NOMO-1 (cell line): ENCODE measurements around the gene PODNL1.
A peak's percentile ranks its signal among the peaks of the same experiment; 100 is the strongest.
"Not testable (repeated sequence)": the region's sequence is repeated elsewhere in the genome, so short reads cannot be mapped to it uniquely, and the experiment has no call there.

ENCODE experiments used
- DNase-seq, 2 experiments: peaks; one replicate each; lab custom pipeline; 2025; ENCODE audit not compliant: unreplicated experiment in 2 of 2; lab: John Stamatoyannopoulos, UW

PODNL1 gene

GRCh38 chr19:13930402-13930801 lies 7.8 kb downstream of the PODNL1 start:
- no peak for DNase-seq

DNA sequence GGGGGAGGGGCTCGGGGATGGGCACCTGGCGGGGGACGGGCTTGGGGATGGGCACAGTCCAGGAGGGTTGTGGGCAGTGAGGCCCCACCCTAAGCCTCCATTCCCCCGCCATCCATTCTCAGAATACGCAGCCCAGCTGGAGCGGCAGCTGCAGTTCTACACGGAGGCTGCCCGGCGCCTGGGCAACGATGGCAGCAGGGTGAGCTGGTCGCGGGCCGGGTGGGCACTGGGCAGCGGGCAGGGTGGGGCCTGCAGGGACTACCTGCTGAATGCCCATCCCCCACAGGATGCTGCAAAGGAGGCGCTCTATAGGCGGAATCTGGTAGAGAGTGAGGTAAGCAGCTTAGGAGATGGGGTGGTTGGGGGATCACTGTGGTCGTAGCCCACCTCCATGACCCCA lies 8.3 kb downstream of the PODNL1 start:
- DNase-seq, result no peak

GRCh38 chr19:13929340-13929739 lies 8.9 kb downstream of the PODNL1 start:
- no peak for DNase-seq

- DNase-seq, result no peak
These were observed 11.5 kb downstream of the PODNL1 start for GRCh38 chr19:13926715-13927114.

DNA sequence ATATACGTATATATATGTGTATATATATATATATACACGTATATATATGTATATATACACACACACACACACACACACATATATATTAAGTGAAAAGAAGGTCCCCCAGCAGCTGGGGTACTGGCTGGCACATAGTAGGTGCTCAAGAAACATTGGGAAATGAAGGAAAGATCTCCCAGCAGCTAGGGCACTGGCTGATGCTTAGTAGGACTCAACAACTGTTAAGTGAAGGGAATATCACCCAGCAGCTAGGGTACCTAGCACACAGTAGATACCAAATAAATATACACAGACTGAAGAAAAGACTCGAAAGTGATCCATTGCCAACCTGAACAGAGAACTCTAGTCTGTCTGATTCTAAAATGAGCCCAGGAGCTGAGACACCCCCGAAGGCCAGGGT lies 12.2 kb downstream of the PODNL1 start:
- no peak for DNase-seq

- no peak for DNase-seq
These were observed 14.8 kb downstream of the PODNL1 start for GRCh38 chr19:13923194-13923987.

GRCh38 chr19:13922118-13922517 lies 16.1 kb downstream of the PODNL1 start:
- not testable (repeated sequence) for DNase-seq

GRCh38 chr19:13920940-13921747 lies 17.1 kb downstream of the PODNL1 start:
- peak; percentile 6 to 35 for DNase-seq

DNA sequence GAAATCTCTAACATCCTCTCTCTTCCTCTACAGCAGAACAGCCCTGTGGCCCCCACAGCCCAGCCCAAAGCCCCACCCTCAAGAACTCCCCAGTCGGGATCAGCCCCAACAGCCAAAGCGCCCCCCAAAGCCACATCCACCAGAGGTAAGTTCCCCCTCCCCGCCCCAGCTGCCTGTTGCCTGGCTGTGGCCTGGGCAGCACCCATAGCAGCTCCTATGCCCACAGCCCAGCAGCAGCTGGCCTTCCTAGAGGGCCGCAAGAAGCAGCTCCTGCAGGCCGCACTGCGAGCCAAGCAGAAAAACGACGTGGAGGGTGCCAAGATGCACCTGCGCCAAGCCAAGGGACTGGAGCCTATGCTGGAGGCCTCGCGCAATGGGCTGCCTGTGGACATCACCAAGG lies 17.7 kb downstream of the PODNL1 start:
- DNase-seq, result no peak

DNA sequence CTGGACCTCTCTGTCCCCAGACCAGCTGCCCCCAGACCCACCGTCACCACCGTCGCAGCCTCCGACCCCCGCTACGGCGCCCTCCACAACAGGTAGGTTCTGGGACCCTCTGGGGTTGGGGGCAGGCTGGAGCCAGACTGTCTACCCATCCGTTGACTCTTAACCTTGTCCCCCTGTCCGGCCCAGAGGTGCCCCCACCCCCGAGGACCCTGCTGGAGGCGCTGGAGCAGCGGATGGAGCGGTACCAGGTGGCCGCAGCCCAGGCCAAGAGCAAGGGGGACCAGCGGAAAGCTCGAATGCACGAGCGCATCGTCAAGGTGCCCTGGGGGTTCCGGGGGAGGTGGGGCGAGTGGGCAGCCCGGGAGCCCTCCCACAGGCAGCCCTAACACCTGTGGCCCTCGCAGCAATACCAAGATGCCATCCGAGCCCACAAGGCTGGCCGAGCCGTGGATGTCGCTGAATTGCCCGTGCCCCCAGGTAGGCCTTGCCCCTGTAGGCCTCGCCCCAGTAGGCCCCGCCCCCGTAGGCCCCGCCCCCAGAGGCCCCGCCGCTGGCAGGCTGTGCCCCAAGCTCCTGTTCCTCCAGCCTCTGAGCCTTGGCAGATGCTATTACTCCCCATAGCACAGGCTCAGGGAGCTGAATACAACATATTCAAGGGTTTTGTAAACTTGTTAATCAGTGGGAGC lies 19.3 kb downstream of the PODNL1 start:
- DNase-seq, result no peak

GRCh38 chr19:13917888-13918406 lies 20.3 kb downstream of the PODNL1 start:
- DNase-seq, result no peak

- DNase-seq, result no peak
These were observed 23.4 kb downstream of the PODNL1 start for GRCh38 chr19:13914777-13915176.

- no peak for DNase-seq
These were observed 24.9 kb downstream of the PODNL1 start for GRCh38 chr19:13913352-13913751.

DNA sequence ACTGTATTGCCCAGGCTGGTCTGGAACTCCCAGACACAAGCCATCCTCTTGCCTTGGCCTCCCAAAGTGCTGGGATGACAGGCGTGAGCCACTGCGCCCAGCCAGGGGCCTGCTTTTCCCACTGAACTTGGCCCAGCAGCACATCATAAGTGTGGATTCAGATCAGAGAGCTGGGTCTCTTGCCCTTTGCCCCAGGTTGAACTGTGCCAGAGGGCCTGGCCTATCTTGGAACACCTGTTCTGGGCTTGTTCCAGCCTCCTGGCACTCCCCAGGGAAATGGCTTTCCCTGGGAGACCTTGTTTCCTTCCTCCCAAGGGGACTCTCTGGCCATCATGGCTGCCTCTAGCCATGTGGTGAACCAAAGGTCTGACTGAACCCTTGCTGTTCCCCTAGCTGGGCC lies 28.8 kb downstream of the PODNL1 start:
- DNase-seq, result no peak

DNA sequence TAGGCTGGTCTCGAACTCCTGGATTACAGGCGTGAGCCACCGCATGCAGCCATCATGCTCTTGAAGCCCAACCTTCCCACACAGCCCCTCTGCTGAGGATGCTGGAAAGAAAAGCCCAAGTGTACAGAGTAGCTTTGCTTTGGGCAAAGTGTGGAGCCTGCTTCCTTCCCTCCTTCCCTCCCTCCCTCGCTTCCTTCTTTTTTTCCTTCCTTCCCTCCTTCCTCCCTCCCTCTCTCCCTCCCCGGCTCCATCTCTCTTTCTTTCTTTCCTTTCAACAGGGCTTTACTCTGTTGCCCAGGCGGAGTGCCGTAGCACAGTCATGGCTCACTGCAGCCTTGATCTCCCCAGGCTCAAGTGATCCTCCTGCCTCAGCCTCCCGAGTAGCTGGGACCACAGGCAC lies 29.5 kb downstream of the PODNL1 start:
- DNase-seq, result no peak

DNA sequence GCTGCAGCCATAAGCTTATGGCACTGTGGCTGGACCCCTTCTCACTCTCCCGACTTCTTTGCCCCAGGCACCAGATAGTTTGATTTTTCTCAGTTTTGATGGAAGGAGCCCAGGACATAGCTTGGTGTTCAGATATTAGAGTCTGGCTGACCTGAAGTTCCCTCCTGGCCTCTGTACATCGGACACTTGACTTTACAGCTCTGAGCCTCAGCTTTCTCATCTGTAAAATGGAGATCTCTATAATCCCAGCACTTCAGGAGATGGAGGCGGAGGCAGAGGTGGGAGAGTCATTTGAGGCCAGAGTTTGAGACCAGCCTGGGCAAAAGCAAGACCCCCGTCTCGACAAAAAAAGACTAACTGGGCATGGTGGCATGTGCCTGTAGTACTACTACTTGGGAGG lies 31.3 kb downstream of the PODNL1 start:
- no peak for DNase-seq

DNA sequence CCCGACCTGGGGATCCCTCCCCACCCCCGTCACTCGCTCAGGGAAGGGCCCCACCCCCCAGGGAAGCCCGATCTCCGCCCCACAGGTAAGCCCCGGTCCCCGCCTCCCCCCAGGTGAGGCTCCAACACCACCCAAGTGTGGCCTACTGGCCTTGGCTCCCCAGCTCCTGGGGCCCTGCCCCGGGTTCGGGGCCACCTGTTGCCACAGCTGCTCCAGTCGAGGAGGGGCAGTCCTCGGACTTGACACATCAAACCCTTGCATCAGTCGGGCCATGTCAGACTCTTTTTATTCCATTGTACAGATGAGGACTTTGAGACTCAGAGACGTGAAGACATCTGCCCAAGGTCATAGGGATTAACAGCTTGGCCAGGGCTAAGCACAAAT lies 31.7 kb downstream of the PODNL1 start:
- DNase-seq, result no peak

DNA sequence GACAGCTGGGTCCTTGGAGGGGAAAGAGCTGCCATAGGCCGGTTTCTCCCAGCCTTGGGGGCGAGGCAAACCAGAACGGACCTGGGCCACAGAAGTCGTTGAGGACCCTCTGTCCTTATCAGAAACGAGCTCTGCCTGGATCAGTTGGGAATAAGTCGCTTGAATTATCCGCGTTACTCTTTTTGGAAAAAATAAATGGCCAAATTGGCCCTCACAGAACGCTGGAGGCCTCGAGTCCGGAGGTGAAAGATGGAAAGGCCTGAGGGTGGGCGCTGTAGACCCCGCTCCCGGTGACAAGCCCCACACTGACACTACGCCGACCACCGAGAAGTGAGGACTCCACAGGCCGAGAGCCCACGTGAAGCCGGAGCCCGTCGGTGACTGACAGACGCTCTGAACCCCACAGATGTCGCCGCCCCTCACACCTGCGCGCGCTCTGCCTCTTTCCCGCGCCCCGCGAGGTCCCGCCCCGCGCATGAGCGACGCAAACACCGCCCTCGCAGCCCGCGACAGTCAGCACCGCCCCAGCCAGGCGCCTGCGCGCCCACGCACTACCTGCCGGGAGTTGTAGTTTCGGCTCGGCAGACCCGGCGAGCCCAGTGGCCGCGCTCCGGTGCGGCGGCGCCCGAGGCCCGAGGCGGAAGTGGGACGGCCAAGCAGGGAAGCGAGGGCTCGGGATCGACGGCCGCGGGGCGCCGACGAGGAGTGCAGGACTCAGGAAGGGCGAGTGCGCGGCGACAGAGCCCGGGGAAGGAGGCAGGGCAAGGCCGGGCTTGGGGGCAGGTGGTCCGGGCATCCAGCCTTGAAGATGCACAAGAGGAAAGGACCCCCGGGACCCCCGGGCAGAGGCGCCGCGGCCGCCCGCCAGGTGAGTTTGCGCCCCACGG lies 32.3 kb downstream of the PODNL1 start, which contains the start of the genes BRME1 and CC2D1A:
Gene BRME1, minus strand, starts transcription at position 484 of the 887 bp plus-strand sequence. CDS start 1,225 bp downstream, outside the sequence.
Gene CC2D1A, plus strand, starts transcription at position 568 of the 887 bp plus-strand sequence. Its CDS starts 241 bp downstream, at position 809.
- DNase-seq, result peak; percentile 83 to 96

GRCh38 chr19:13902993-13903555 lies 35.1 kb downstream of the PODNL1 start:
- DNase-seq, result peak in 1 of 2 experiments; percentile 16
